ENCODE results near the gene SCN2B.
A peak's percentile ranks its signal among the peaks of the same experiment; 100 is the strongest.

Gene SCN2B

DNA sequence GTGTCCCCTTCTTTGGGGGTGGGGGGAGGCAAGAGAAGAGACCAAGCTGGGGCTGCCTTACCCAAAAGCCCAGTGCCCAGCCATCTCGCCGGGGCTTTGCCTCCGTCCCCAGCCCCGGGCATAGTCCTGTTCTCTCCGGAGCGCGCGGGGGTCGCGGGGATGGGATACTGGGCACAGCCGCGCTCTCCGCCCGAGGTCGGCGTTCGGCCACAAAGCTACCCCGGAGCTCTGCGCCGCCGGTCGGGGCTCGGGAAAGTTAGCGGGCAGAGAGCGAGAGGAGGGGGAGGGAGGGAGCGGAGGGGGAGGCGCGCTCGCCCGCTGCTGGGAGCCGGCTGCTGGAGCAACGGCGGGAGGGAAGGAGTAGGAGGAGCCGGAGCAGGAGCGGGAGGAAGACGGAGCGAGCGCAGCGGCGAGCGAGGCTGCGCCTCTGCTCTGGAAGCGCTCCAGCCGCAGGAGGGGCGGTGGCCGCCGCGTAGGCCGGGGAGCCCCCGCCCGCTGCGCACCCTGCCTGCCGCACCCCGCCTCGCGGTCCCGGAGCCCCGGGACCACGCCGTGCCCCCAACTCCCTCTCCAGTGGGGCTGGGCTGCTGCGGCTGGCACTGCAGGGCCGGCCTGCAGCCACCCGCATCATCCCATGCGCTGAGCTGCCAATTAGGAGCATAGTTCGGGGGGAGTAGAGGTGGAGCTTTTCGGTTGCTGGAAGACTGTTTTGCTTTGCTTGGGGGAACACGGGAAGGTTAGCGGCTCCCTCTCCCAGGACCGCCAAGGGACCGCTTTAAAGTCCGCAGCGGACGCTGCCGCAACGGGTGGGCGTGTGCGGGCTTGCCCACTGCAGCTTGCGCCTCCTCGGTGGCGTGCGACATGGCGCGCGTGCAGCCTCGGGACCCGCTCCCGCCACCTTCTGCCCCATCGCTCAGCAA, 23.6 kb downstream of the SCN2B start, which contains the start of gene SCN4B (continued):
- TF ChIP-seq, protein P1, sequence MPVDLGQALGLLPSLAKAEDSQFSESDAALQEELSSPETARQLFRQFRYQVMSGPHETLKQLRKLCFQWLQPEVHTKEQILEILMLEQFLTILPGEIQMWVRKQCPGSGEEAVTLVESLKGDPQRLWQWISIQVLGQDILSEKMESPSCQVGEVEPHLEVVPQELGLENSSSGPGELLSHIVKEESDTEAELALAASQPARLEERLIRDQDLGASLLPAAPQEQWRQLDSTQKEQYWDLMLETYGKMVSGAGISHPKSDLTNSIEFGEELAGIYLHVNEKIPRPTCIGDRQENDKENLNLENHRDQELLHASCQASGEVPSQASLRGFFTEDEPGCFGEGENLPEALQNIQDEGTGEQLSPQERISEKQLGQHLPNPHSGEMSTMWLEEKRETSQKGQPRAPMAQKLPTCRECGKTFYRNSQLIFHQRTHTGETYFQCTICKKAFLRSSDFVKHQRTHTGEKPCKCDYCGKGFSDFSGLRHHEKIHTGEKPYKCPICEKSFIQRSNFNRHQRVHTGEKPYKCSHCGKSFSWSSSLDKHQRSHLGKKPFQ (tag by site-specific recombination; IDR thresholded peaks at IDR 0.05) = no peak
- TF ChIP-seq ZNF404 (tag by site-specific recombination; IDR thresholded peaks at IDR 0.05) (no peak), ZNF16 (tag by site-specific recombination; IDR thresholded peaks at IDR 0.05; ENCODE audit: low read depth) (no peak), ZNF354C (tag by site-specific recombination; IDR thresholded peaks at IDR 0.05; ENCODE audit: borderline replicate concordance, low read depth) (no peak), KLF10 (tag by site-specific recombination; IDR thresholded peaks at IDR 0.05) (peak; percentile 19; the same call in 1 of the 2 replicates), GLI4 (tag by site-specific recombination; IDR thresholded peaks at IDR 0.05) (no peak), OVOL3 (tag by site-specific recombination; IDR thresholded peaks at IDR 0.05) (no peak), ZNF112 (tag by site-specific recombination; IDR thresholded peaks at IDR 0.05) (no peak), ZNF621 (tag by site-specific recombination; IDR thresholded peaks at IDR 0.05) (no peak), ZNF175 (tag by site-specific recombination; IDR thresholded peaks at IDR 0.05) (no peak), ZNF426 (tag by site-specific recombination; IDR thresholded peaks at IDR 0.05) (no peak), ZNF311 (tag by site-specific recombination; IDR thresholded peaks at IDR 0.05; ENCODE audit: borderline replicate concordance) (no peak), ZXDB (tag by site-specific recombination; IDR thresholded peaks at IDR 0.05) (no peak), ZNF133 (tag by site-specific recombination; IDR thresholded peaks at IDR 0.05) (no peak), YY1 (tag by site-specific recombination; IDR thresholded peaks at IDR 0.05) (no peak), ZBTB1 (tag by site-specific recombination; IDR thresholded peaks at IDR 0.05) (no peak), BCL11B (tag by site-specific recombination; IDR thresholded peaks at IDR 0.05; ENCODE audit: low read depth) (no peak), ZNF10 (tag by site-specific recombination; IDR thresholded peaks at IDR 0.05) (no peak), ZNF555 (tag by site-specific recombination; conservative IDR thresholded peaks at IDR 0.05) (no peak), ZNF324 (tag by site-specific recombination; IDR thresholded peaks at IDR 0.05) (no peak), ZNF202 (tag by site-specific recombination; IDR thresholded peaks at IDR 0.05; ENCODE audit: borderline replicate concordance) (no peak), ZNF2 (tag by site-specific recombination; IDR thresholded peaks at IDR 0.05) (peak; percentile 60), GLIS2 (tag by site-specific recombination; IDR thresholded peaks at IDR 0.05) (peak; percentile 85)
- TF ChIP-seq, protein P2, sequence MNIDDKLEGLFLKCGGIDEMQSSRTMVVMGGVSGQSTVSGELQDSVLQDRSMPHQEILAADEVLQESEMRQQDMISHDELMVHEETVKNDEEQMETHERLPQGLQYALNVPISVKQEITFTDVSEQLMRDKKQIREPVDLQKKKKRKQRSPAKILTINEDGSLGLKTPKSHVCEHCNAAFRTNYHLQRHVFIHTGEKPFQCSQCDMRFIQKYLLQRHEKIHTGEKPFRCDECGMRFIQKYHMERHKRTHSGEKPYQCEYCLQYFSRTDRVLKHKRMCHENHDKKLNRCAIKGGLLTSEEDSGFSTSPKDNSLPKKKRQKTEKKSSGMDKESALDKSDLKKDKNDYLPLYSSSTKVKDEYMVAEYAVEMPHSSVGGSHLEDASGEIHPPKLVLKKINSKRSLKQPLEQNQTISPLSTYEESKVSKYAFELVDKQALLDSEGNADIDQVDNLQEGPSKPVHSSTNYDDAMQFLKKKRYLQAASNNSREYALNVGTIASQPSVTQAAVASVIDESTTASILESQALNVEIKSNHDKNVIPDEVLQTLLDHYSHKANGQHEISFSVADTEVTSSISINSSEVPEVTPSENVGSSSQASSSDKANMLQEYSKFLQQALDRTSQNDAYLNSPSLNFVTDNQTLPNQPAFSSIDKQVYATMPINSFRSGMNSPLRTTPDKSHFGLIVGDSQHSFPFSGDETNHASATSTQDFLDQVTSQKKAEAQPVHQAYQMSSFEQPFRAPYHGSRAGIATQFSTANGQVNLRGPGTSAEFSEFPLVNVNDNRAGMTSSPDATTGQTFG (tag by site-specific recombination; IDR thresholded peaks at IDR 0.05; ENCODE audit: borderline replicate concordance) = no peak
- TF ChIP-seq, protein P3, sequence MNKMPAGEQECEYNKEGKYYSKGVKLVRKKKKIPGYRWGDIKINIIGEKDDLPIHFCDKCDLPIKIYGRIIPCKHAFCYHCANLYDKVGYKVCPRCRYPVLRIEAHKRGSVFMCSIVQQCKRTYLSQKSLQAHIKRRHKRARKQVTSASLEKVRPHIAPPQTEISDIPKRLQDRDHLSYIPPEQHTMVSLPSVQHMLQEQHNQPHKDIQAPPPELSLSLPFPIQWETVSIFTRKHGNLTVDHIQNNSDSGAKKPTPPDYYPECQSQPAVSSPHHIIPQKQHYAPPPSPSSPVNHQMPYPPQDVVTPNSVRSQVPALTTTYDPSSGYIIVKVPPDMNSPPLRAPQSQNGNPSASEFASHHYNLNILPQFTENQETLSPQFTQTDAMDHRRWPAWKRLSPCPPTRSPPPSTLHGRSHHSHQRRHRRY (tag by site-specific recombination; IDR thresholded peaks at IDR 0.05) = no peak
- TF ChIP-seq, protein P4, sequence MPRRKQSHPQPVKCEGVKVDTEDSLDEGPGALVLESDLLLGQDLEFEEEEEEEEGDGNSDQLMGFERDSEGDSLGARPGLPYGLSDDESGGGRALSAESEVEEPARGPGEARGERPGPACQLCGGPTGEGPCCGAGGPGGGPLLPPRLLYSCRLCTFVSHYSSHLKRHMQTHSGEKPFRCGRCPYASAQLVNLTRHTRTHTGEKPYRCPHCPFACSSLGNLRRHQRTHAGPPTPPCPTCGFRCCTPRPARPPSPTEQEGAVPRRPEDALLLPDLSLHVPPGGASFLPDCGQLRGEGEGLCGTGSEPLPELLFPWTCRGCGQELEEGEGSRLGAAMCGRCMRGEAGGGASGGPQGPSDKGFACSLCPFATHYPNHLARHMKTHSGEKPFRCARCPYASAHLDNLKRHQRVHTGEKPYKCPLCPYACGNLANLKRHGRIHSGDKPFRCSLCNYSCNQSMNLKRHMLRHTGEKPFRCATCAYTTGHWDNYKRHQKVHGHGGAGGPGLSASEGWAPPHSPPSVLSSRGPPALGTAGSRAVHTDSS (tag by site-specific recombination; IDR thresholded peaks at IDR 0.05) = no peak
- TF ChIP-seq, protein P5, sequence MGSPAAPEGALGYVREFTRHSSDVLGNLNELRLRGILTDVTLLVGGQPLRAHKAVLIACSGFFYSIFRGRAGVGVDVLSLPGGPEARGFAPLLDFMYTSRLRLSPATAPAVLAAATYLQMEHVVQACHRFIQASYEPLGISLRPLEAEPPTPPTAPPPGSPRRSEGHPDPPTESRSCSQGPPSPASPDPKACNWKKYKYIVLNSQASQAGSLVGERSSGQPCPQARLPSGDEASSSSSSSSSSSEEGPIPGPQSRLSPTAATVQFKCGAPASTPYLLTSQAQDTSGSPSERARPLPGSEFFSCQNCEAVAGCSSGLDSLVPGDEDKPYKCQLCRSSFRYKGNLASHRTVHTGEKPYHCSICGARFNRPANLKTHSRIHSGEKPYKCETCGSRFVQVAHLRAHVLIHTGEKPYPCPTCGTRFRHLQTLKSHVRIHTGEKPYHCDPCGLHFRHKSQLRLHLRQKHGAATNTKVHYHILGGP (tag by site-specific recombination; IDR thresholded peaks at IDR 0.05) = no peak
- TF ChIP-seq, protein P6, sequence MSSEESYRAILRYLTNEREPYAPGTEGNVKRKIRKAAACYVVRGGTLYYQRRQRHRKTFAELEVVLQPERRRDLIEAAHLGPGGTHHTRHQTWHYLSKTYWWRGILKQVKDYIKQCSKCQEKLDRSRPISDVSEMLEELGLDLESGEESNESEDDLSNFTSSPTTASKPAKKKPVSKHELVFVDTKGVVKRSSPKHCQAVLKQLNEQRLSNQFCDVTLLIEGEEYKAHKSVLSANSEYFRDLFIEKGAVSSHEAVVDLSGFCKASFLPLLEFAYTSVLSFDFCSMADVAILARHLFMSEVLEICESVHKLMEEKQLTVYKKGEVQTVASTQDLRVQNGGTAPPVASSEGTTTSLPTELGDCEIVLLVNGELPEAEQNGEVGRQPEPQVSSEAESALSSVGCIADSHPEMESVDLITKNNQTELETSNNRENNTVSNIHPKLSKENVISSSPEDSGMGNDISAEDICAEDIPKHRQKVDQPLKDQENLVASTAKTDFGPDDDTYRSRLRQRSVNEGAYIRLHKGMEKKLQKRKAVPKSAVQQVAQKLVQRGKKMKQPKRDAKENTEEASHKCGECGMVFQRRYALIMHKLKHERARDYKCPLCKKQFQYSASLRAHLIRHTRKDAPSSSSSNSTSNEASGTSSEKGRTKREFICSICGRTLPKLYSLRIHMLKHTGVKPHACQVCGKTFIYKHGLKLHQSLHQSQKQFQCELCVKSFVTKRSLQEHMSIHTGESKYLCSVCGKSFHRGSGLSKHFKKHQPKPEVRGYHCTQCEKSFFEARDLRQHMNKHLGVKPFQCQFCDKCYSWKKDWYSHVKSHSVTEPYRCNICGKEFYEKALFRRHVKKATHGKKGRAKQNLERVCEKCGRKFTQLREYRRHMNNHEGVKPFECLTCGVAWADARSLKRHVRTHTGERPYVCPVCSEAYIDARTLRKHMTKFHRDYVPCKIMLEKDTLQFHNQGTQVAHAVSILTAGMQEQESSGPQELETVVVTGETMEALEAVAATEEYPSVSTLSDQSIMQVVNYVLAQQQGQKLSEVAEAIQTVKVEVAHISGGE (tag by site-specific recombination; conservative IDR thresholded peaks at IDR 0.05; ENCODE audit: low read depth) = no peak

All from HEK293 (cell line).